ENCODE data around the gene IQCM. TPM values are rescaled to one million over a fixed set of nuclear protein-coding genes. Genes with fewer than 3 reads are reported as not detected.

Gene IQCM
- polyA plus RNA-seq, 3 donors = not detected

GRCh38 chr4:149518471-149518870, 297.2 kb downstream of the IQCM start:
- H3K27me3 Mint-ChIP-seq (ENCODE audit: low read depth in 3 of 3) = no peaks in the 10 kb centered on the region
- Histone ChIP-seq H3K79me2 (ENCODE audit: insufficient read depth, low read length) (no peaks in the 10 kb centered on the region), H3K4me2 (replicated peaks; ENCODE audit: extremely low read depth, low read length, poor library complexity, severe bottlenecking) (no peak overlapping the region), H3K27me3 (ENCODE audit: control insufficient read depth in 2 of 2, insufficient read depth in 2 of 2, low read length in 2 of 2) (no peaks in the 10 kb centered on the region), H3K4me1 (ENCODE audit: control insufficient read depth in 1 of 2, insufficient read depth in 2 of 2, low read length in 2 of 2) (no peaks in the 10 kb centered on the region), H3K9ac (ENCODE audit: insufficient read depth, low read length, poor library complexity, severe bottlenecking) (no peak overlapping the region), H3K27ac (ENCODE audit: low read depth in 1 of 2, low read length in 2 of 2) (no peak overlapping the region), H2AFZ (ENCODE audit: insufficient read depth, low read depth, low read length, poor library complexity, severe bottlenecking) (no peak overlapping the region), H3K9me3 (replicated peaks in 1 of 2; ENCODE audit: control insufficient read depth in 1 of 2, insufficient read depth in 1 of 2, low read length in 2 of 2) (peaks cover 18% of the 10 kb centered on the region in 2 donors), H4K20me1 (ENCODE audit: insufficient read depth, low read length) (no peaks in the 10 kb centered on the region), H3K36me3 (replicated peaks in 1 of 2; ENCODE audit: control insufficient read depth in 1 of 2, insufficient read depth in 2 of 2, low read length in 2 of 2) (no peaks in the 10 kb centered on the region), H3K4me3 (replicated peaks in 1 of 3; ENCODE audit: low read depth in 2 of 3, low read length in 3 of 3) (no peak overlapping the region)
- intact Hi-C loops (cut with micrococcal nuclease) = no loop called here
- no peak for TF ChIP-seq CTCF (IDR thresholded peaks at IDR 0.05)
- no peaks in the 10 kb centered on the region for H3K4me1 Mint-ChIP-seq
- no peak for DNase-seq
- no peak overlapping the region for H3K27ac Mint-ChIP-seq
- H3K9me3 Mint-ChIP-seq = peaks cover 6 to 20% (median 12%) of the 10 kb centered on the region in 7 donors
- H3K36me3 Mint-ChIP-seq = no peaks in the 10 kb centered on the region
- no peak overlapping the region for H3K4me3 Mint-ChIP-seq

DNA sequence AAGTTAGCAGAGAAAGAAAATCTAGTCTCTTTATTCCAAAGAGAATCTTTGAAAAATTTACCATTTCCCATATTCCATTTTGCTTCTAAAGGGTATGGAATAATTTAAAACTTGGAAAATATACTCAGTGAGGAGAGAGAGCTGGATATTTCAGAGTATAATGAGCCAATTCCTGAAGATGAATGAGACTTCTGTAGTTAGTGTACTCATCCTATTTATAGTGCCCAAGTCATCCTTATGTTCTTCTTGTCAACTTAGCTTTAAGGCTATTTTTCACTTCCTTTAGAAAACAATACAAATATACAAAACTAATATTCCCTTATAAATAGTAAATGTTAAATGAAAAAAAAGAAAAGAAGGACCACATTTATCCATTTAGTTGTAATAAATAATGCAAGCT, 302.6 kb downstream of the IQCM start:
- Mint-ChIP-seq H3K4me1 (no peaks in the 10 kb centered on the region), H3K36me3 (no peaks in the 10 kb centered on the region), H3K27ac (no peak overlapping the region), H3K9me3 (peaks cover 5 to 14% (median 9%) of the 10 kb centered on the region in 7 donors), H3K27me3 (ENCODE audit: low read depth in 3 of 3) (no peaks in the 10 kb centered on the region), H3K4me3 (no peak overlapping the region)
- H3K4me3 ChIP-seq (replicated peaks in 1 of 3; ENCODE audit: low read depth in 2 of 3, low read length in 3 of 3) = no peak overlapping the region
- no peak overlapping the region for H3K9ac ChIP-seq (ENCODE audit: insufficient read depth, low read length, poor library complexity, severe bottlenecking)
- TF ChIP-seq CTCF (IDR thresholded peaks at IDR 0.05) = no peak
- H4K20me1 ChIP-seq (ENCODE audit: insufficient read depth, low read length) = no peaks in the 10 kb centered on the region
- H3K9me3 ChIP-seq (replicated peaks in 1 of 2; ENCODE audit: control insufficient read depth in 1 of 2, insufficient read depth in 1 of 2, low read length in 2 of 2) = peaks cover 5 to 25% of the 10 kb centered on the region in 2 donors
- no peaks in the 10 kb centered on the region for H3K79me2 ChIP-seq (ENCODE audit: insufficient read depth, low read length)
- DNase-seq = no peak
- intact Hi-C loops (cut with micrococcal nuclease) = no loop called here
- H3K27ac ChIP-seq (ENCODE audit: low read depth in 1 of 2, low read length in 2 of 2) = no peak overlapping the region
- H3K27me3 ChIP-seq (ENCODE audit: control insufficient read depth in 2 of 2, insufficient read depth in 2 of 2, low read length in 2 of 2) = no peaks in the 10 kb centered on the region
- no peak overlapping the region for H3K4me2 ChIP-seq (replicated peaks; ENCODE audit: extremely low read depth, low read length, poor library complexity, severe bottlenecking)
- no peak overlapping the region for H2AFZ ChIP-seq (ENCODE audit: insufficient read depth, low read depth, low read length, poor library complexity, severe bottlenecking)
- no peaks in the 10 kb centered on the region for H3K36me3 ChIP-seq (replicated peaks in 1 of 2; ENCODE audit: control insufficient read depth in 1 of 2, insufficient read depth in 2 of 2, low read length in 2 of 2)
- no peaks in the 10 kb centered on the region for H3K4me1 ChIP-seq (ENCODE audit: control insufficient read depth in 1 of 2, insufficient read depth in 2 of 2, low read length in 2 of 2)

Data from CD14-positive monocyte (primary cell).